ENCODE results near the gene FRY. TPM values are rescaled to one million over a fixed set of nuclear protein-coding genes. Genes with fewer than 3 reads are reported as not detected.

FRY gene
- total and polyA plus RNA-seq, 9 of the 15 experiments (the other 6 are each of a cell fraction or from before 2014, with no cell fraction given): 0.03 to 0.31 (median 0.11) TPM; not detected in 3

- DNase-seq (ENCODE audit: extremely low read depth in 1 of 4, low spot score in 3 of 4): no peak
- no peaks in the 10 kb centered on the region for H3K9me3 ChIP-seq (replicated peaks; ENCODE audit: control insufficient read depth, insufficient read depth, low read depth, low read length)
- H3K4me2 ChIP-seq (ENCODE audit: insufficient read depth, low read length): no peak overlapping the region
- ChIA-PET POLR2A (no interaction called here), CTCF (ENCODE audit: low intra/inter-chr PET ratio) (no interaction called here)
- H3K79me2 ChIP-seq (ENCODE audit: control insufficient read depth, insufficient read depth, low read length): no peaks in the 10 kb centered on the region
- H3K4me3 ChIP-seq: no peak overlapping the region
- no peak overlapping the region for H3K9ac ChIP-seq (ENCODE audit: insufficient read depth in 1 of 2, low read depth in 2 of 2, low read length in 2 of 2)
- no peak for FAIRE-seq
- no peaks in the 10 kb centered on the region for H3K4me1 ChIP-seq (replicated peaks in 1 of 2; ENCODE audit: control insufficient read depth in 2 of 2, insufficient read depth in 2 of 2, low read length in 2 of 2)
- no TSS peak for BruUV-seq (replicated peaks)
- H2AFZ ChIP-seq (ENCODE audit: low read depth, low read length): no peak overlapping the region
- intact Hi-C loops (cut with micrococcal nuclease) (no loop called here), in situ Hi-C loops (cut with MboI) (no loop called here)
- 0% methylated on average over 6 of the region's 6 CpGs for WGBS (ENCODE audit: insufficient coverage, low coverage, missing lambda C conversion rate)
- no peak overlapping the region for H3K27ac ChIP-seq (ENCODE audit: extremely low read depth, low read depth, low read length)
- H3K36me3 ChIP-seq (ENCODE audit: control insufficient read depth, insufficient read depth, low read length): no peaks in the 10 kb centered on the region
- no peaks in the 10 kb centered on the region for H4K20me1 ChIP-seq (replicated peaks; ENCODE audit: control insufficient read depth, insufficient read depth, low read length)
- ATAC-seq: no peak
- H3K9me1 ChIP-seq (ENCODE audit: control insufficient read depth, insufficient read depth, low read length): no peaks in the 10 kb centered on the region
- no peaks in the 10 kb centered on the region for H3K27me3 ChIP-seq (ENCODE audit: control insufficient read depth in 2 of 2, insufficient read depth in 2 of 2, low read length in 2 of 2)
- TF ChIP-seq EZH2 (IDR thresholded peaks at IDR 0.05; ENCODE audit: borderline replicate concordance, low read depth, low read length) (no peak), GTF2B (IDR thresholded peaks at IDR 0.05; ENCODE audit: extremely low read depth, insufficient read length) (no peak), EP300 (IDR thresholded peaks at IDR 0.05; ENCODE audit: low read length) (no peak), JUNB (CRISPR knock-in tag; conservative IDR thresholded peaks at IDR 0.05) (no peak), ELF4 (CRISPR knock-in tag; IDR thresholded peaks at IDR 0.05) (no peak), NR2F6 (CRISPR knock-in tag; IDR thresholded peaks at IDR 0.05) (no peak), E4F1 (CRISPR knock-in tag; IDR thresholded peaks at IDR 0.05; ENCODE audit: borderline replicate concordance) (no peak), ZNF696 (CRISPR knock-in tag; conservative IDR thresholded peaks at IDR 0.05) (no peak), MYC (IDR thresholded peaks at IDR 0.05; ENCODE audit: low read depth, low read length) (no peak), MYC (CRISPR knock-in tag; IDR thresholded peaks at IDR 0.05; ENCODE audit: borderline replicate concordance, low read depth) (no peak), WHSC1 (IDR thresholded peaks at IDR 0.05; ENCODE audit: low read length) (no peak)
- TF ChIP-seq, protein P1, sequence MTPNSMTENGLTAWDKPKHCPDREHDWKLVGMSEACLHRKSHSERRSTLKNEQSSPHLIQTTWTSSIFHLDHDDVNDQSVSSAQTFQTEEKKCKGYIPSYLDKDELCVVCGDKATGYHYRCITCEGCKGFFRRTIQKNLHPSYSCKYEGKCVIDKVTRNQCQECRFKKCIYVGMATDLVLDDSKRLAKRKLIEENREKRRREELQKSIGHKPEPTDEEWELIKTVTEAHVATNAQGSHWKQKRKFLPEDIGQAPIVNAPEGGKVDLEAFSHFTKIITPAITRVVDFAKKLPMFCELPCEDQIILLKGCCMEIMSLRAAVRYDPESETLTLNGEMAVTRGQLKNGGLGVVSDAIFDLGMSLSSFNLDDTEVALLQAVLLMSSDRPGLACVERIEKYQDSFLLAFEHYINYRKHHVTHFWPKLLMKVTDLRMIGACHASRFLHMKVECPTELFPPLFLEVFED (CRISPR knock-in tag; conservative IDR thresholded peaks at IDR 0.05): no peak
- TF ChIP-seq, protein P2, sequence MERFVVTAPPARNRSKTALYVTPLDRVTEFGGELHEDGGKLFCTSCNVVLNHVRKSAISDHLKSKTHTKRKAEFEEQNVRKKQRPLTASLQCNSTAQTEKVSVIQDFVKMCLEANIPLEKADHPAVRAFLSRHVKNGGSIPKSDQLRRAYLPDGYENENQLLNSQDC (CRISPR knock-in tag; IDR thresholded peaks at IDR 0.05): no peak
- TF ChIP-seq, protein P3, sequence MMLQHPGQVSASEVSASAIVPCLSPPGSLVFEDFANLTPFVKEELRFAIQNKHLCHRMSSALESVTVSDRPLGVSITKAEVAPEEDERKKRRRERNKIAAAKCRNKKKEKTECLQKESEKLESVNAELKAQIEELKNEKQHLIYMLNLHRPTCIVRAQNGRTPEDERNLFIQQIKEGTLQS (IDR thresholded peaks at IDR 0.05): no peak
- TF ChIP-seq, protein P3 (CRISPR knock-in tag; conservative IDR thresholded peaks at IDR 0.05): no peak
- TF ChIP-seq, protein P4, sequence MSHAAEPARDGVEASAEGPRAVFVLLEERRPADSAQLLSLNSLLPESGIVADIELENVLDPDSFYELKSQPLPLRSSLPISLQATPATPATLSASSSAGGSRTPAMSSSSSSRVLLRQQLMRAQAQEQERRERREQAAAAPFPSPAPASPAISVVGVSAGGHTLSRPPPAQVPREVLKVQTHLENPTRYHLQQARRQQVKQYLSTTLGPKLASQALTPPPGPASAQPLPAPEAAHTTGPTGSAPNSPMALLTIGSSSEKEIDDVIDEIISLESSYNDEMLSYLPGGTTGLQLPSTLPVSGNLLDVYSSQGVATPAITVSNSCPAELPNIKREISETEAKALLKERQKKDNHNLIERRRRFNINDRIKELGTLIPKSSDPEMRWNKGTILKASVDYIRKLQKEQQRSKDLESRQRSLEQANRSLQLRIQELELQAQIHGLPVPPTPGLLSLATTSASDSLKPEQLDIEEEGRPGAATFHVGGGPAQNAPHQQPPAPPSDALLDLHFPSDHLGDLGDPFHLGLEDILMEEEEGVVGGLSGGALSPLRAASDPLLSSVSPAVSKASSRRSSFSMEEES (CRISPR knock-in tag; IDR thresholded peaks at IDR 0.05): no peak
Measured at GRCh38 chr13:32073180-32073864, 41.7 kb downstream of the FRY start.

Data from K562 (cell line).